ENCODE data around the gene KHNYN. TPM values are rescaled to one million over a fixed set of nuclear protein-coding genes. Genes with fewer than 3 reads are reported as not detected.
"Not testable (repeated sequence)": the region's sequence is repeated elsewhere in the genome, so short reads cannot be mapped to it uniquely, and the experiment has no call there.

The KHNYN gene
- total RNA-seq, 2 experiments from 2014 or later = 50.8 to 57.5 TPM

- TSS peak; percentile 96 for BruUV-seq (replicated peaks)
- Histone ChIP-seq H4K20me1 (ENCODE audit: insufficient read depth, low read length) (no peaks in the 10 kb centered on the region), H2AFZ (ENCODE audit: low read length) (peak overlapping the region; percentile 75; the same call in 1 of the 2 replicates), H3K27ac (ENCODE audit: low read depth, low read length, poor library complexity, severe bottlenecking) (peak overlapping the region; percentile 78), H3K79me2 (ENCODE audit: insufficient read depth, low read depth, low read length) (peaks cover 21% of the 10 kb centered on the region; the same call in 1 of the 2 replicates), H3K4me1 (ENCODE audit: insufficient read depth, low read length, poor library complexity, severe bottlenecking) (peaks cover 20% of the 10 kb centered on the region), H3K4me3 (ENCODE audit: low read depth, low read length, poor library complexity, severe bottlenecking) (peak overlapping the region; percentile 83), H3K9me2 (ENCODE audit: insufficient read depth, low read length) (no peaks in the 10 kb centered on the region), H3K36me3 (ENCODE audit: insufficient read depth, low read length) (peaks cover 36% of the 10 kb centered on the region), H3K9me3 (ENCODE audit: low read length) (no peaks in the 10 kb centered on the region), H3K4me2 (ENCODE audit: low read length) (peak overlapping the region; percentile 87)
- ChIA-PET POLR2A (interaction anchor here (0.6 to 2.3 kb wide), 7 partner anchors 12 to 171 kb away, joined by 3 to 10 read pairs (median 4); partner anchors contain the start of genes CBLN3 and KHNYN), CTCF (ENCODE audit: unreplicated experiment) (interaction anchor here (0.6 kb wide), 2 partner anchors 23 to 121 kb away, joined by 3 read pairs; no protein-coding TSS in a partner anchor)
- intact Hi-C loops (cut with micrococcal nuclease; ENCODE audit: unreplicated experiment) = loop anchor here (10.0 kb wide), 1 partner anchor 888 kb away; the partner anchor contains the start of genes THTPA and ZFHX2
- TF ChIP-seq EZH2phosphoT487 (IDR thresholded peaks at IDR 0.05; ENCODE audit: borderline replicate concordance, low read depth, low read length) = no peak
- TF ChIP-seq, protein P1, sequence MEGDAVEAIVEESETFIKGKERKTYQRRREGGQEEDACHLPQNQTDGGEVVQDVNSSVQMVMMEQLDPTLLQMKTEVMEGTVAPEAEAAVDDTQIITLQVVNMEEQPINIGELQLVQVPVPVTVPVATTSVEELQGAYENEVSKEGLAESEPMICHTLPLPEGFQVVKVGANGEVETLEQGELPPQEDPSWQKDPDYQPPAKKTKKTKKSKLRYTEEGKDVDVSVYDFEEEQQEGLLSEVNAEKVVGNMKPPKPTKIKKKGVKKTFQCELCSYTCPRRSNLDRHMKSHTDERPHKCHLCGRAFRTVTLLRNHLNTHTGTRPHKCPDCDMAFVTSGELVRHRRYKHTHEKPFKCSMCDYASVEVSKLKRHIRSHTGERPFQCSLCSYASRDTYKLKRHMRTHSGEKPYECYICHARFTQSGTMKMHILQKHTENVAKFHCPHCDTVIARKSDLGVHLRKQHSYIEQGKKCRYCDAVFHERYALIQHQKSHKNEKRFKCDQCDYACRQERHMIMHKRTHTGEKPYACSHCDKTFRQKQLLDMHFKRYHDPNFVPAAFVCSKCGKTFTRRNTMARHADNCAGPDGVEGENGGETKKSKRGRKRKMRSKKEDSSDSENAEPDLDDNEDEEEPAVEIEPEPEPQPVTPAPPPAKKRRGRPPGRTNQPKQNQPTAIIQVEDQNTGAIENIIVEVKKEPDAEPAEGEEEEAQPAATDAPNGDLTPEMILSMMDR (conservative IDR thresholded peaks at IDR 0.05; ENCODE audit: low read length) = no peak
- DNase-seq (ENCODE audit: low spot score) = no peak
These were observed 13.4 kb downstream of the KHNYN start for GRCh38 chr14:24443053-24443665.

DNA sequence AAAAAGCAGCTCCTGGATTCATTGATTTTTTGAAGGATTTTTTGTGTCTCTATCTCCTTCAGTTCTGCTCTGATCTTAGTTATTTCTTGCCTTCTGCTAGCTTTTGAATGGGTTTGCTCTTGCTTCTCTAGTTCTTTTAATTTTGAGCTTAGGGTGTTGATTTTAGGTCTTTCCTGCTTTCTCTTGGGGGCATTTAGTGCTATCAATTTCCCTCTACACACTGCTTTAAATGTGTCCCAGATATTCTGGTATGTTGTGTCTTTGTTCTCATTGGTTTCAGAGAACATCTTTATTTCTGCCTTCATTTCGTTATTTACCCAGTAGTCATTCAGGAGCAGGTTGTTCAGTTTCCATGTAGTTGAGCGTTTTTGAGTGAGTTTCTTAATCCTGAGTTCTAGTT is 21.1 kb downstream of the KHNYN start:
- POLR2A ChIA-PET; CTCF ChIA-PET (ENCODE audit: unreplicated experiment): not testable (repeated sequence)

GRCh38 chr14:24456980-24457379 is 27.2 kb downstream of the KHNYN start:
- ChIA-PET POLR2A (no interaction called here), CTCF (ENCODE audit: unreplicated experiment) (interaction anchor here (0.5 kb wide), 1 partner anchor 99 kb away, joined by 3 read pairs; no protein-coding TSS in a partner anchor)
- H3K4me2 ChIP-seq (ENCODE audit: low read length) = no peak overlapping the region
- H4K20me1 ChIP-seq (ENCODE audit: insufficient read depth, low read length) = no peaks in the 10 kb centered on the region
- no TSS peak for BruUV-seq (replicated peaks)
- no peaks in the 10 kb centered on the region for H3K79me2 ChIP-seq (ENCODE audit: insufficient read depth, low read depth, low read length)
- H2AFZ ChIP-seq (ENCODE audit: low read length) = no peak overlapping the region
- TF ChIP-seq EZH2phosphoT487 (IDR thresholded peaks at IDR 0.05; ENCODE audit: borderline replicate concordance, low read depth, low read length) = no peak
- TF ChIP-seq, protein P1 (conservative IDR thresholded peaks at IDR 0.05; ENCODE audit: low read length) = no peak
- no peak for DNase-seq (ENCODE audit: low spot score)
- H3K36me3 ChIP-seq (ENCODE audit: insufficient read depth, low read length) = no peaks in the 10 kb centered on the region
- H3K9me2 ChIP-seq (ENCODE audit: insufficient read depth, low read length) = no peaks in the 10 kb centered on the region
- 0 out of 2 replicates have a peak, but pooled peaks cover 5% of the 10 kb centered on the region for H3K9me3 ChIP-seq (ENCODE audit: low read length)
- intact Hi-C loops (cut with micrococcal nuclease; ENCODE audit: unreplicated experiment) = no loop called here
- no peak overlapping the region for H3K27ac ChIP-seq (ENCODE audit: low read depth, low read length, poor library complexity, severe bottlenecking)
- no peaks in the 10 kb centered on the region for H3K4me1 ChIP-seq (ENCODE audit: insufficient read depth, low read length, poor library complexity, severe bottlenecking)
- no peak overlapping the region for H3K4me3 ChIP-seq (ENCODE audit: low read depth, low read length, poor library complexity, severe bottlenecking)

More for the DNA sequence above, 21.1 kb downstream of the KHNYN start:
- H4K20me1 ChIP-seq (ENCODE audit: insufficient read depth, low read length); DNase-seq (ENCODE audit: low spot score); H2AFZ ChIP-seq (ENCODE audit: low read length); H3K4me1 ChIP-seq (ENCODE audit: insufficient read depth, low read length, poor library complexity, severe bottlenecking); intact Hi-C loops (cut with micrococcal nuclease; ENCODE audit: unreplicated experiment); H3K79me2 ChIP-seq (ENCODE audit: insufficient read depth, low read depth, low read length); H3K27ac ChIP-seq (ENCODE audit: low read depth, low read length, poor library complexity, severe bottlenecking); H3K9me3 ChIP-seq (ENCODE audit: low read length); H3K36me3 ChIP-seq (ENCODE audit: insufficient read depth, low read length); BruUV-seq (replicated peaks); H3K9me2 ChIP-seq (ENCODE audit: insufficient read depth, low read length); H3K4me3 ChIP-seq (ENCODE audit: low read depth, low read length, poor library complexity, severe bottlenecking); H3K4me2 ChIP-seq (ENCODE audit: low read length): not testable (repeated sequence)
